Suppressor macrophage treated with lipopolysaccharide for 4 hours (primary cell): ENCODE measurements around the gene PDE8B.
A peak's percentile ranks its signal among the peaks of the same experiment; 100 is the strongest.

Experiments used
- DNase-seq: peaks from one replicate; pipeline ENCODE4 v3.0.0-alpha.2; 2020

Gene PDE8B

DNA sequence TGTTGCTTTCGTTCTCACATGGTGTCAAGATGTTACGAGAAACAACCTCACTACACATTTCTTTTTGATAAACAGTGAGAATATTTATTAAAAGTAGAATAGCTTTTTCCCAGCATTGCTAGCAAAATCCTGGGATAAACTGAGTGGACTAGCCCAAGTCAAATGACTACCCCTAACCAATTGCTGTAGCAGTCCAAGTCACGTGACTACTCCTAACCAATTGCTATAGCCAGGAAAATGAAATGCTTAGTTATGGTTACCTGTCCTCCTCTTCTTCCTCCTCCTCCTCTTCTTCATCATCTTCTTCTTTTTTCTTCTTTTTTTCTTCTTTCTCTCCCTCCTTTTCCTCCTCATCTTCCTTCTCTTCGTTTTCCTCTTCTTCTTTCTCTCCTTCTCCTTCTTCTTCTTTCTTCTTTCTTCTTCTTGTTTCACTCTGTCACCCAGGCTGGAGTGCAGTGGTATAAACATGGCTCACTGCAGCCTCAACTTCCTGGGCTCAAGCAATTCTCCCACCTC, 85.4 kb downstream of the PDE8B start:
- no peak for DNase-seq

DNA sequence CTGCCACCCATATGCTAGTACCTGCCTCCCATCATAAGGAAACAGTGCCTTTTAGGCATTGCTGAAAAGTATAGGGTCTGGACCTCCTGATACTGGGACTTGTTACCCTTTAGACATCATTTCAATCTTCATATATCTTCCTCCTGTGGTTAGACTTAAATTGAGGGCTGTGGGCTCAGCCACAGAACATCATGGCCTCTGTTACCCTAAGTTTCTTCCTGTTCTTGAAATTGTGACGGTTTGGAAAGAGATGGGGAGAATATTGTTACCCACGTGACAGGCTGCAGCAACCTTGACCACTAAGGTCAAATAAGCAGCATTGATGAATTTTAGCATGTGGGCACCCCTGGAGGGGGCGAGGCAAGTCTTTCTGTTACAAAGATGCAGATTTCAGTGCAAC, 87.7 kb downstream of the PDE8B start:
- DNase-seq = no peak

DNA sequence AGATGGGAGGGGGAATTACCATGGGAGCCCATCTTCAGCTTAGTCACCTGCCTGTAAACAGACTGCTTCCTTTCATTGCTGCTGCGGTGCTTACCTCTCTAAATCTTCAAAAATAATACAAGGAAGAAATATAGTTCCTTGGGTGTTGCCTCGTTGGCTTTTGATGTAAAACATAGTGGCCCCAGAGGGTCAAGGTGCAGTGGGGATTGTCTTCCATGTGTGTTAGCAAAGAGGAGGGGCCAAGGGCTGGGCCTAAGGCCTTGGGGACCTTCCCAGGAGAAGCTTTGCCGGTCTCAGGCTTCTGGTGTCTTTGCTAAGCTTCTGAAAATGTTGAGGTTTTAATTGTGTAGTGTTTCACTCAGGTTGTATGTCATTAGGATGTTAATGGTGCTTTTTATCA, 90.0 kb downstream of the PDE8B start:
- DNase-seq = no peak

DNA sequence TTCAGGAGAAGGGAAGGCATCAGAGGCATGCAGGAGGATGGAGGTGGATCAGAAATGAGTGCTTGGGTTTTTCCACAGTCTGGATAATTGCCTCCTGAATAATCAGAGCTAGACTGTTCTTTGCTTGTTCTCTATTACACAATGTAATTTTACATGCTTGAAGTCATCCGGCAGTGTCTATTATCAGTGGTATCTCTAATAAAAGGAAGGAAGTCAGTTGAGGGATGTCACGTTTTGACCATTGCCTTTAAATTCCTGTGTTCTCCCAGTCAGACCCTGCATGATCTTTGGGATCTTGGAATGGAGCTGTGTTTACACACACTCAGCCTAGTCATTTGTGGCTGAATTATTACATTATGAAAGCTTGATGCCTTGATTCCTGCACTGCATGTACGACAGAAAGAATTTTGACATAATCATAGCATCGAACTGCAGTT, 91.0 kb downstream of the PDE8B start:
- no peak for DNase-seq

DNA sequence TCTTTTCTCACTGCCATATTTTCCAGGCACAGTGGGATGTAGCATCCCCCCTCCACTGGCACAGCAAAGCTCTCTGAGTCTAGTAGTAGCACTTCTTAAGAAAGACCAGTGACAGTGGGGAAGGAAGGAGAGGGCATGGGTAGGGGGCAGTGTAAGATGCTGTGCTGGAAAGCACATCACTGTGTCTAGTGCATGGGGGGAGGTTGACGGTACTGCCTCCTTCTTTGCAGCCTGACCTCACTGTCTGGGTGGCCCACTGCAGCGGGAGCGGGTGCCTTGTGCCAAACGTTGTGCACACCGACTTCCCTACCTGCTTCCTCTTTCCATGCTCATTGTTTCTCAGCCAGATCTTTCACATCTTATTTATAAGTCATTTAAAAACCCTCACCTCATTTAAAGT, 91.8 kb downstream of the PDE8B start:
- DNase-seq = no peak

DNA sequence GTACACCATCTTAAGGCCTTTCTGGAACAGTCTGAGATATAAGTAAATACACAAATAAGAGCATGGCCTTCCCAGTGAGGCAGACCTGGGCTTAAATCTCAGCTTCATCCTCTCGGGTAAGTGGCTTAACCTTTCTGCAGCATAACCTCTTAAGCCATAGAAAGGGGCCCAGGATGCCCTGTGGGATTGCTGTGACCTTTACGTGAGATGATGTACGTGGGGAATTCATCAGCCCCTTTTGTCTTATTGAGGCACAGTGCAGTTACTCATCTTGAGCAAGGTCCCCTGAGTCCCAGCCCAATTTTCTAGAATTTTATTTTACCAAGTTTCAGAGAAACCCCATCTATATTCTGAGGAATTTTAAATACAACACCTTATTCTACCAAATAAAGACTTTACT, 92.2 kb downstream of the PDE8B start:
- DNase-seq = no peak

DNA sequence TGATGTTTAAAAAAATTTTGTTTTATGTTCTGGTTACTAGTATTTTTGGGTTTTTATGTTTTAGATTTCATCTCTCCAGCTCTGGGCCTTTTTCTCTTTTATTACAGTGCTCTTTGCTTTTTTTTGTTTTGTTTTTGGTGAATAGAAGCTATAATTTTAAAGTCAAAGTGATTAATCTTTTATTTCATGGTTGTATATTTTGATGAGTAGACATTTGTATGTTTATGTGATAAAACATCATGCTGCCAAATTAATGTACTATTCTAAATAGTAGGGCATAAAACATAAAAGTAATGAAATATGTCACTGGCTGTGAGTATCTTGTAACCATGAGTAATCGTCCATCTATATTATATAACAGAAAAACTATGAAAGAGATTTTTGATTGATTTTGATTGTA, 93.9 kb downstream of the PDE8B start:
- no peak for DNase-seq

DNA sequence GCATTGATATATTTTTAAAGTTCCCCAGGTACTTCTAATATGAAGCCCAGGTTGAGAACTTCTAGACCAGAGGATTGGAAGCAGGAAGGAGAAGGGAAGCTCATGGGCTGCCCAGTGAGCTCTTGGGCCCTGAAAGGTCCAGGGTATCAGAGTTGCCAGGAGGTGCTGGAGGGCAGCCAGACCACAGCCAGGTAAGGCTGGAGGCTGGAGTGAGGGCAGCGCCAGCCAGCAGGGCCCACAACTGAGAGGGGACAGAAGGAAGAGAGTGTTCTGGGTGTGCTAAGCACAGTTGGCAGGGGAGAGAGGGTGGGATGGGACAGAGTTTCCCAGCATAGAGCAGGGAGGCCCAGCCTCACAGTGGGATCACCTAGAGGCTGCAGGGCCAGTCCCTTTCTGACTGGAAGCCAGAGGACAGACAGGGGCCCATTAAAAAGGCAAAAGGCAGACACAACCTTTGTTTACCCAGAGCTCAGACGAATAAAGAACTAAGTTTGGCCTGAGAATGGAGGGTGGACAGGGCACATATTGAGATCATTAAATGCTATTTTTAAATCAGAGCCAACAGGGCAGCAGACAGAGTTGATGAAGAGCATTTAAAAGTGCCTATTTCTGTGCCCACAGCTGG, 94.9 kb downstream of the PDE8B start:
- no peak for DNase-seq

DNA sequence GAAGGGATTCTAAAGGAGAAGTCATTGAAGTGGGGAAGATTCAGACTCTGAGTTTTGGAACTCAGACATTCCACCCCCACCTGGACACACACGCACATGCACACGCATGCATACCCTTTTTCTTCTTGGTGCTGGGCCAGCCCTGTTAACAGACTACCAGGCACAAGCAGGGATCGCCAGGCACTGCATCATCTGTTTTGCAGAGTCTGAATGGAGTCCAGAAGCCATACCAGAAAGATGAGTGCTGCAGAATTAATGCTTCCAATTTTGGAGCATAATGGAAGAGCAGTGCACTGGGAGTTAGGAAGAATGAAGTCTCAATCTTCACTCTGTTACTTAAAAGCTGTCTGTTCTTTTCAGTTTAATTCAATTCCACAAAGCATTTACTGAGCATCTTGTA, 95.5 kb downstream of the PDE8B start:
- no peak for DNase-seq

DNA sequence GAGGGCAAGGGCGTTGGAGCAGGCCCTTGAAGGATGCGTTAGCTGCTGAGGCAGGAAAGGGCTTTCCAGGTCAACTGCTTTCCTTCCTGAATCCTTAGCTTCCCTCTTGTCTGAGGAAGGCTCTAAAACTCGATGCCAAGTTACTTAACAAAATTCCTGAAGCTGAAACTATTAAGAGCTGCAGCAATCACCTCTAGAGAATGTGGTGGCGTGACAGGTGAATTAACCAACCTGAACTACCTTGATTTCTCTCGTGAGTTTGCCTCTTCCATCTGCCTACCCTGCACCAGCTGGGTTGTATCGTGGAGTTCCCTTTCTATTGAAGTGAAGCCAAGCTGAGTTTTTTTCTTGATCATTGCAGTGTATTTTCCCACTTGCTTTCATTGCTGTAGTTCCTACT, 96.1 kb downstream of the PDE8B start:
- DNase-seq = no peak

DNA sequence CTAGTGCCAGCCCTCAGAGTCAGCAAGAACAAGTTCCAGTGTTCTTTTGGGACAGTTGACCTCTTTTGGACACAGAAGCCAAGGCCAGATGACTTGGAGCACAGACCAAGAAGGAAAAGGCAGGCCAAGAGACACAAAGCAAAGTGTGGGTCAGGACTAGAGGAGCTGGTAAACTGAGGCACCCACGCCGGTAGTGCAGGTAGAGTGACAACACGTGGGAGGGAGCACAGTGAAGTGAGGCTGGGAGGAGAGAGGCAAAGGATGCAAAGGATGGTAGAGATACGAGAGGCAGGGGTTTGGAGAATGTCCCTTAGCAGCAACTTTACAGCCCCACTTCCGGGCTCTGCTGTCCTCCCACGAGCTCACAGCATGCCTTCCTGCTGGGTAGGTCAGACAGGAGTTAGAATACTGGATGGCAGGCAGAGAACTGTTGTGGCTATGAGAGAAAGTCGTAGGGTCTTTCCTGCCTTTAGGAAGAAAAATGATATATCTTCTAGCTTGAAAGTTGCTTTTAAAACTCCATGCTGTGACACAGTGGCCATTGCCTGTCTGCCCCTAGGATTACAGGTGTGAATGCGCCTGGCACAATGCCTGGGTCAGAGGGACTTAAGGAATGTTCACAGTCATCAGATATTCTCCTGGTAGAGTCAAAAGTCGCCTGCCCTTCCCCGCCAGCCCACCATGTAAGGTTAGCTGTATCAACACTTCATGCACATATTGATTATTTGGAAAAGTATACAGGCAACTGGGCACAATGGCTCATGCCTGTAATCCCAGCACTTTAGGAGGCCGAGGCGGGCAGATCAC, 97.9 kb downstream of the PDE8B start:
- no peak for DNase-seq

DNA sequence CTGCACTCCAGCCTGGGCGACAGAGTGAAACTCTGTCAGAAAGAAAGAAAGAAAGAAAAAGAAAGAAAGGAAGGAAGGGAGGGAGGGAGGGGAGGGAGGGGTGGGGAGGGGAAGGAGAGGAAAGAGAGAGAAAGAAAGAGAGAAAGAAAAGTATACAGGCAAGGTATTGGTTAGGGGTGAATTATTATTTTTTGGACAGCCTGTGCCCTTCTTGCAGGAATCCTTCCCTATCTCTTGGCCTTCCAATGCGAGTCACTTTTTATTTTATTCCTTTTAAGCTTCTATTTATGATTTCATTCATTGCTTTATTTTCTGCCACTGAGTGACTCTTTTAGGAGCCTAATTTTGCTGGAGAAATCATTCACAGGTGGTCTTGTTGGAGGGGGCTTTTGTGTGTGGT, 98.7 kb downstream of the PDE8B start:
- DNase-seq = no peak

DNA sequence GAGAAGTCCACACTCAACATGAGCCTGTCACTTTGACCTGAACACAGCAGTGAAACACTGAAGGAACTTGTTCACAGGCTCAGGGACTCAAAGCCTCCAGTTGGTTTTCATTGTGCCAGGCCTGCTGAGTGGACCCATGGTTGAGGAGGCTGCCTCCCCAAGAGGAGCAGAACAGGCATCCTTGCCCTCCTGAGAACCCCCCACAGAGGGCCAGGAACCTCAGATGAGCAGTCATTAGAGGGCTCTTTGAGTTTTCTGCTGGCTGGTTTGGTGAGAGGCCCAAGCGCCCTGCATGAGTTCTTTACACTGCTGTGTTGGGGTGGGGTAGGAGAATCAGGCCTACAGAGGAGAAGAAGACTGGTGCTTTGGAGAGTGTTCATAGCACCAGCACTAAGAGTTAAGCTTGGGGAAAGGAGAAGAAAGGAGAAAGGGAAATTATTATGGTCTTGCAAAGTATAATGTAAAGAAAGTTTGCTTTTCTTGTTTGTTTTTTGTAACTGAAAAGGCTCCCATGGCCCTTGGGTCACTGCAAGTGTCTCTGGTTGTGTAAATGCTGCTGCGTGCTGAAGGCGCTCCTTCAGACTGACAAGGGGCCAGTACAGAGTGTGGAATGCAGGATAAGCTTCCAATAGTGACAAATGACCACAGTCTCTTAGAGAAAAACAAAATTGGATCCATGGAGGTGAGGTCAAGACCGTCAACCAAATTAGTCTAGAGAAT, 100.2 kb downstream of the PDE8B start:
- no peak for DNase-seq

DNA sequence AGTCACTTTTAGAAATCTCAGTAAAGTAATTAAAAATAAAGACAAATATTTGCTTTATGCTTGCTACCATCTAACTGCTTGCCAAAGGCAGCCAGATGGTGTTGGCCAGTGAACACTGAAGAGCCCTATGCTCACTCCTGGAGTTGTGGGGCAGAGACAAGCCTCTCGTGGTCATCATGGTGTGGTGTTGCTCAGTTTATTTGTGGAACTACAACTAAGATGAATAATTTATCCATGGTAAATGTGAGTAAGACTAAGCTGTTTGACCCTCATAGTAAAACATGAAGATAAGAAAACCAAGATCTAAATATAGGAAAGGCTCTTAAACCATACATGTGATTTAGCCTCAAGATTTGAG, 100.7 kb downstream of the PDE8B start:
- no peak for DNase-seq

DNA sequence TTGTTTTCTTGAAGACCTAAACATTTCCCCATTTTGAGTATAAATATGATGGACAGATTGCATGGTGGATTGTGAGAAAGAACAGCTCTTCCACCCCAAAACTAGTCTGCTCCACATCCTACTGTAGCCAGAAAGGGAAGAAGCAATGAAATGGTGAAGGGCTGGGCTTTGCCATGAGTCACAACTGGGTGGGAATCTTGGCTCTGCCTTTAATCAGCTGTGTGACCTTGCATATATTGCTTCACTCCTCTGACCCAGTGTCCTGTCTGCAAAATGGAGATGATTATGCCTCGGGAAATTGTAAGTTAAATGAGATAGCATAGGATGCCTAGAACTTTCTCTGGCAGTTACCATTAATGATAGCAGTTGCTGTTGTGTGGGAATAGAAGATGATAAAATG, 101.9 kb downstream of the PDE8B start:
- DNase-seq = peak; percentile 33

DNA sequence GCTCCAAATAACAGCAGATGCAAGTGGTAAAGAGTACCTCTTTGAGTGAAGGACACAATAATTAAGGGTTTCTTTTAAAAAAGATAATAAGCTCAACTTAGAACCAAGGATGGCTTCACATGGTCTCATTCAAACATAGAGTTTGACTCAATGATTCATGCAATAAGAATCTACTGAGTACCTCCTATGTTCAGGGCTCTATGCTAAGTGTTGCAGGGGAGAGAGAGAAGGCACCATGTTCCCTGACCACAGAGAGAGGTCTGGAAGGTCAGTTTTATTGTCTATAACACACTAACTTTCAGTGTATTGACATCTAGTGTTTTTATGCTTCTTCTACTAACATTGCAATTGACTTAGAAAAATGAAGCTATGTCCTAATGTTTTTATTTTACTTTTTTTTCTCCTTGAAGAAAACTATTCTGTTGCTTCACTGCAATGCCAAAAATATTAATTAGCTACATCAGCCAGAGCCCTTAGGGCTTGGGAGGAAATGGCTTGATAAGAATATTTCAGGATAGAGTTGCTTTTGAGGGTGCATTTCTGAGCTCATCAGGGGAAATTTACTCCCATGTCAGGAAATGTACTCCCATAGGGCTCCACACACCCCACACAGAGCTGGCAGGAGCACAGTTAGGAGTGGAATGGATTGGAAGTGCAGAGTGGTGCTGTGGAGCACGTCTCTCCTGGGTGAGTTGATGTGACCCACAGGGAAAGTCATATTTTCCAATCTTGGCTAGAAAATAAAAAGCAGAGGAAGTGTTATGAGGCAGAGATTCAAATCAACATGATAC, 106.6 kb downstream of the PDE8B start:
- DNase-seq = no peak

DNA sequence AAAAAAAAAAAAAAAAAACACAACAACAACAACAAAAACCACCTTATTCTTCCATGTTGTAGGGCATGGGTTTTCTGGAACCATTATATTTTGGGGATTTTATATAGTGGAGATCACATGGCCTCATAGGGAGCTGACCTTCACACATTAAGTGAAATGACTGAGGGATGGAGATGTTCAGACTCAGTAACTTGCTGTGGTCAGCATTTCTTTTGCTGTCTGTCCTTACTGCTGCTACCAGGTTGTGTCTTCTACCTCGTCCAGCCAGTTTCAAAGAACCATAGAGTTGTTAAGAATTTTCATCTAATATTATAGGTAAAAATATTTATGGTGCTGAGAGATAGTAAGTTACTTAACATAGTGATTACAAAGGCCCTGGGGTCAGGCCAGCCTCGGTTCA, 107.6 kb downstream of the PDE8B start:
- DNase-seq = no peak

DNA sequence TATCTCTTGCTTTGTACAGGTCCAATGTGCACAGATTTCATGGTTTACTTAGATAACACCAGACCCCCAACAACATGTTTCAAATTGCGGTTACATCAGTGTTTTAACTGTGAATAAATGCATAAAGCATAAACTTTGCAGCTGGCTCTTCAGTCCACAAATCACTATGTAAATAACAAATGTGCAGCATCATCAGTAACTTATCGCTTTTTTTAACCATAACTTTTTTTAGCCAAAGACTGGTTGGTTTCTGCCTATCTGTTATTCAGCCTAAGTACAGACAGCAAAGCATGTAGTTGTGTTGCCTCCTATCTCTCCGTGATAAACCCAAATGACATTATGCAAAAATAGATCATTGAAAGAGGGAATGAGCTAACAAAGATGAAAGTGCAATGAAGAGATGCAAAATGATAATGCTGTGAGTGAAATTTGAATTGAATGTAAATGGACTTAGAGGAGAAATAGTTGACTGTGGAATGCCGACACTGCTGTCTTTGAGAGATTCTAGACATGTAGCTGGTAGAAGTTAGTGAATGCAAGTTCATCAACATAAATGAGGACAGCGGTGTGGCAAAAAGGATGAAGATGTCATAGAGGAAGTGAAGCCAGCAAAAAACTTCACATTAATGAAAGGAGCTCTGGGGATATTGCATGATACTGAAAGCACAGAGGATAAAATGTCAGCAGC, 108.8 kb downstream of the PDE8B start:
- no peak for DNase-seq

DNA sequence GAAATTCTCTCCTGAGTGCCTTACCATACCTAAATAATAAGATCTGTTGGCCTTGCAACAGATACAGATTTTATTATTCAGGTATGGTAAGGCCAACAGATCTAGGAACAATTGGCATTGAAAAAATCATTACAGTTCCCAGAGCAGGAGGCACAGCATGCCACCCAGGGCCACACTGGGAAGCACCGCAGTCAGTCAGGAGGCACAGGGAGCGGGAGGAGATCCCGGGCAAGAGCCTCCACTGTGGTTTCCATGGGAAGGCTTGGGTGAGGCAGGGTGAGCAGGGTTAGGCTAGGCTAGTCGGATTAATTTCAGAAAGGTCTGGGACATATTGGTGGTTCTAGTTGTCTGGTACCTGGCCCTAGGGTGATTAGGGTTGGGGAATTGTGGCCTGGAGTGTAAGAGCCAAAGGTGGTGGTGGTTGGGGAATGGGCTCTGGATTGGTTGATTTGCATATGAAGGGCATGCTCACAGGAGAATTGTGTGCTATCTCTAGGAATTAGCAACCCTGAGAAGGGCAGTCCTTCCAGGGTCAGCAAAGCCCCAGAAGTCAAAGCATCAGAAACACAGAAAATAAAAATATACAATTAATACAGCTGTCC, 111.4 kb downstream of the PDE8B start:
- no peak for DNase-seq

DNA sequence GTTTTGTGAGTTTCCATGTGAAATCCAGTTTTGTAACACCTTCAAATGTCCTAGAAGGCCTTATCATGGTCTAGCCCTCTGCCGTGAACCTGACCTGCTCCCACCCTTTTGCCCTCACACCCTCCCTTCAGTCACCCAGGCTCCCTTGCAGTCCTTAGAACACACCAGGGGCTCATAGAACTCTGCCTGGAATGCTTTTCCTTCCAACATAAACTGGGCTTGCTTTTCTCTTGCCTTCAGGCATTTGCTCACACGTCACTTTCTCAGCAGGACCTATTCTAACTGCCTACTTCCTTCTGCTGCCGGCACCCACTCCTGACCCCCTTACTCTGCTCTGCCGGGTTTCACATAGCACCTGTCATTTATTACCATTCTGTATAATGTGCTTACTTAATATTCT, 111.9 kb downstream of the PDE8B start:
- DNase-seq = no peak

DNA sequence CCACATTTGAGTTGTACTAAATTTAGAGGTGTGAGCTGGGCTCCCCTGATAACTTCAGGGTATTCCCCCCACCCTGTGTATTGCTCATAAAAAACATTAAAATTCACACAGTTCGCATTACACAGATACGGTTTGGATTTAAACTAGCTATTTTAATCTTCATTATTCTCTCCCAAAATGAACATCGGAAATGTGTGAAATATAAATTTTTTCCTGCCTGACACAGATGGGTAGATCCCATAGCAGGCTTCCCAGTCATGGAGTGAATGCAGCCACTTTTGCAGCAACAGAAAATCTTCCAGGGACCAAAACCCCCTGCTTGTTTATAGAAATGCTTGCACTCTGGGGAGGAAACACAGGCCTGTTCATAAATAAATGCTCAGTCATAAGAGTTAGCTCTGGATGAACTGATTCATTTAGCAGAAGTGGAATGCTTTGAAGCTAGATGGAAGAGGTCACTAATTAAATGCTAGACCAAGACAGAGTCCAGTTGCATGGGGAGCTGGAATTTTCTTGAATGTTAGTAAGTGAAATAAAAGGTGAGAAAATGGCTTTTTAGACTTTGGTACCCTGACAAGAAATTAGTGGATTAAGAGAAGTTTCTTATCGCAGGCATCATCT, 115.6 kb downstream of the PDE8B start:
- DNase-seq = no peak
